ENCODE measurements around the gene SLC66A2.

DNA sequence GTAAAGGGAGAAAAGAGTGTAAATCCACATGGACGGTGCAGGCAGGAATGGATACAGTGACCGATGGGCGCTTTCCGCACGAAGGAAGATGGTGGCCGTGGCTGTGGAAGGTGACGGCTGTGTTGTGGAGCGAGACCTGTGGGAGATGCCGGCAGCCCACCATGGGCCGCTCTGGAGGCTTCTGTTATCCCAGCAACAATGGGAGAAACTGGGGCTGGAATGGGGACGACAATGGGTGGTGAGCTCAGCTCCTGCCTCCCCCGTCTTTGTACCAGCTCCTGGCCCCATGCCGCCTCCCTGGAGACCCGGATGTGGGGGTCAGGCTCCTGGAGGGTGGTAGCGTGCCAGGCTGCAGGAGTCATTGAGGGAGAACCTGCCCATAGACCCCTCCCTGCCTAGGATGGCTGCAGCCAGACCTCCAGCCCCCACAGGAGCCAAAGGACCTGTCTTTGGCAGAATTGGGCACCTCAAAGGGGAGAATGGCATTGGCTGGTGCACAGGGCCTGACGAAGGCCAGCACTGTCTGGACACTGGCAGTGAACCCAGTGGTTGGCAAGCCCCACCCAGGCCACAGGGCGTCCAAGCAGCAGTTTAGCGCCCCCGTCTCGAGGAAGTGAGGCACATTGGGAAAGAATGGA, 72.6 kb downstream of the SLC66A2 start:
- TF ChIP-seq, protein P1, sequence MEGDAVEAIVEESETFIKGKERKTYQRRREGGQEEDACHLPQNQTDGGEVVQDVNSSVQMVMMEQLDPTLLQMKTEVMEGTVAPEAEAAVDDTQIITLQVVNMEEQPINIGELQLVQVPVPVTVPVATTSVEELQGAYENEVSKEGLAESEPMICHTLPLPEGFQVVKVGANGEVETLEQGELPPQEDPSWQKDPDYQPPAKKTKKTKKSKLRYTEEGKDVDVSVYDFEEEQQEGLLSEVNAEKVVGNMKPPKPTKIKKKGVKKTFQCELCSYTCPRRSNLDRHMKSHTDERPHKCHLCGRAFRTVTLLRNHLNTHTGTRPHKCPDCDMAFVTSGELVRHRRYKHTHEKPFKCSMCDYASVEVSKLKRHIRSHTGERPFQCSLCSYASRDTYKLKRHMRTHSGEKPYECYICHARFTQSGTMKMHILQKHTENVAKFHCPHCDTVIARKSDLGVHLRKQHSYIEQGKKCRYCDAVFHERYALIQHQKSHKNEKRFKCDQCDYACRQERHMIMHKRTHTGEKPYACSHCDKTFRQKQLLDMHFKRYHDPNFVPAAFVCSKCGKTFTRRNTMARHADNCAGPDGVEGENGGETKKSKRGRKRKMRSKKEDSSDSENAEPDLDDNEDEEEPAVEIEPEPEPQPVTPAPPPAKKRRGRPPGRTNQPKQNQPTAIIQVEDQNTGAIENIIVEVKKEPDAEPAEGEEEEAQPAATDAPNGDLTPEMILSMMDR (IDR thresholded peaks at IDR 0.05; ENCODE audit: low read length) = no peak
- TF ChIP-seq EZH2phosphoT487 (IDR thresholded peaks at IDR 0.05; ENCODE audit: low read length) = no peak
- TF ChIP-seq EZH2 (optimal IDR thresholded peaks at IDR 0.05; ENCODE audit: low read depth, low read length) = no peak

Data from MM.1S (cell line).